Measurements from ENCODE around the gene MBOAT7. TPM values are rescaled to one million over a fixed set of nuclear protein-coding genes. Genes with fewer than 3 reads are reported as not detected.

MBOAT7 gene
- total RNA-seq, 2 experiments from 2014 or later: 18.1 to 25.0 TPM

DNA sequence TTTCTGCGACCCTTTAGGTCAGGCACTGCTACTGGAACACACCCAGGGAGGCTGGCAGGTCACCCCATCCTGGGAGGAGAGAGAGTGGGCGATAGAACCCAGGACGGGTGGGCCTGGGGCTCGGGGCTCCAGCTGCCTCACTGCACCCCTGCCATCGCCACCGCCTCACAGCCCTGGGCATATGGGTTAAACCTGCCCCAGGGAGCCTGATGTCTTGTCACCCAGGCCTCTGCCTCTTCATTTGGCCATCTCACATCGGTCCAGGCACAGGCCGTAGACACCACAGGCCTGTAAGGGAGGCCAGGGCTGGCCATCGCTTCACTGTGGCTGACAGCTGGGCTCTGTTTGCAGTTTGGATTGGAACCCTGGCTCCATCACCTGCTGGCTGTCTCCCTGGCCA is 63.7 kb downstream of the MBOAT7 start:
- TF ChIP-seq EZH2phosphoT487 (IDR thresholded peaks at IDR 0.05; ENCODE audit: borderline replicate concordance, low read depth, low read length): no peak
- TF ChIP-seq, protein P1, sequence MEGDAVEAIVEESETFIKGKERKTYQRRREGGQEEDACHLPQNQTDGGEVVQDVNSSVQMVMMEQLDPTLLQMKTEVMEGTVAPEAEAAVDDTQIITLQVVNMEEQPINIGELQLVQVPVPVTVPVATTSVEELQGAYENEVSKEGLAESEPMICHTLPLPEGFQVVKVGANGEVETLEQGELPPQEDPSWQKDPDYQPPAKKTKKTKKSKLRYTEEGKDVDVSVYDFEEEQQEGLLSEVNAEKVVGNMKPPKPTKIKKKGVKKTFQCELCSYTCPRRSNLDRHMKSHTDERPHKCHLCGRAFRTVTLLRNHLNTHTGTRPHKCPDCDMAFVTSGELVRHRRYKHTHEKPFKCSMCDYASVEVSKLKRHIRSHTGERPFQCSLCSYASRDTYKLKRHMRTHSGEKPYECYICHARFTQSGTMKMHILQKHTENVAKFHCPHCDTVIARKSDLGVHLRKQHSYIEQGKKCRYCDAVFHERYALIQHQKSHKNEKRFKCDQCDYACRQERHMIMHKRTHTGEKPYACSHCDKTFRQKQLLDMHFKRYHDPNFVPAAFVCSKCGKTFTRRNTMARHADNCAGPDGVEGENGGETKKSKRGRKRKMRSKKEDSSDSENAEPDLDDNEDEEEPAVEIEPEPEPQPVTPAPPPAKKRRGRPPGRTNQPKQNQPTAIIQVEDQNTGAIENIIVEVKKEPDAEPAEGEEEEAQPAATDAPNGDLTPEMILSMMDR (conservative IDR thresholded peaks at IDR 0.05; ENCODE audit: low read length): no peak
- POLR2A ChIA-PET: no interaction called here
- Histone ChIP-seq H4K20me1 (ENCODE audit: insufficient read depth, low read length) (no peaks in the 10 kb centered on the region), H3K4me1 (ENCODE audit: insufficient read depth, low read length, poor library complexity, severe bottlenecking) (no peaks in the 10 kb centered on the region), H3K79me2 (ENCODE audit: insufficient read depth, low read depth, low read length) (no peaks in the 10 kb centered on the region), H3K4me3 (ENCODE audit: low read depth, low read length, poor library complexity, severe bottlenecking) (no peak overlapping the region), H3K27ac (ENCODE audit: low read depth, low read length, poor library complexity, severe bottlenecking) (no peak overlapping the region), H3K9me3 (ENCODE audit: low read length) (no peaks in the 10 kb centered on the region), H2AFZ (ENCODE audit: low read length) (no peak overlapping the region), H3K4me2 (ENCODE audit: low read length) (no peak overlapping the region), H3K9me2 (ENCODE audit: insufficient read depth, low read length) (no peaks in the 10 kb centered on the region), H3K36me3 (ENCODE audit: insufficient read depth, low read length) (peaks cover 80% of the 10 kb centered on the region)
- intact Hi-C loops (cut with micrococcal nuclease; ENCODE audit: unreplicated experiment): no loop called here
- BruUV-seq (replicated peaks): no TSS peak
- no peak for DNase-seq (ENCODE audit: low spot score)
- CTCF ChIA-PET (ENCODE audit: unreplicated experiment): no interaction called here

DNA sequence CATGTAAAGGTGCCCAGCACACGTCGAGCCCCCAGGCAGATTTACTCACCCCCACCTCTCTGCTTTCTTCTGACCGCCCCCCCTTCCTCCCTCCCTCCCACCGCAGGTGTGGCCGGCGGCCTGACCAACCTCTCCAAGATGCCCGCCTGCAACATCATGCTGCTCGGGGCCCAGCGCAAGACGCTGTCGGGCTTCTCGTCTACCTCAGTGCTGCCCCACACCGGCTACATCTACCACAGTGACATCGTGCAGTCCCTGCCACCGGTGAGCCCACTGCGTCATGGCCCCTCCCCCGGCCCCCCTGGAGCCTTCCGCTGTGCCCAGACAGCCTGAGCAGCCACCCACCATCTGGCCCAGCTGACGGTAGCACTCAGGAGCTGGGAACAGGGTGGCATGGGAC is 65.0 kb downstream of the MBOAT7 start:
- CTCF ChIA-PET (ENCODE audit: unreplicated experiment): no interaction called here
- Histone ChIP-seq H2AFZ (ENCODE audit: low read length) (no peak overlapping the region), H3K27ac (ENCODE audit: low read depth, low read length, poor library complexity, severe bottlenecking) (no peak overlapping the region), H3K79me2 (ENCODE audit: insufficient read depth, low read depth, low read length) (no peaks in the 10 kb centered on the region), H4K20me1 (ENCODE audit: insufficient read depth, low read length) (no peaks in the 10 kb centered on the region), H3K36me3 (ENCODE audit: insufficient read depth, low read length) (peaks cover 86% of the 10 kb centered on the region), H3K9me3 (ENCODE audit: low read length) (no peaks in the 10 kb centered on the region), H3K4me3 (ENCODE audit: low read depth, low read length, poor library complexity, severe bottlenecking) (no peak overlapping the region), H3K4me2 (ENCODE audit: low read length) (no peak overlapping the region), H3K4me1 (ENCODE audit: insufficient read depth, low read length, poor library complexity, severe bottlenecking) (no peaks in the 10 kb centered on the region), H3K9me2 (ENCODE audit: insufficient read depth, low read length) (no peaks in the 10 kb centered on the region)
- POLR2A ChIA-PET: no interaction called here
- no peak for TF ChIP-seq EZH2phosphoT487 (IDR thresholded peaks at IDR 0.05; ENCODE audit: borderline replicate concordance, low read depth, low read length)
- intact Hi-C loops (cut with micrococcal nuclease; ENCODE audit: unreplicated experiment): no loop called here
- no peak for DNase-seq (ENCODE audit: low spot score)
- BruUV-seq (replicated peaks): no TSS peak

DNA sequence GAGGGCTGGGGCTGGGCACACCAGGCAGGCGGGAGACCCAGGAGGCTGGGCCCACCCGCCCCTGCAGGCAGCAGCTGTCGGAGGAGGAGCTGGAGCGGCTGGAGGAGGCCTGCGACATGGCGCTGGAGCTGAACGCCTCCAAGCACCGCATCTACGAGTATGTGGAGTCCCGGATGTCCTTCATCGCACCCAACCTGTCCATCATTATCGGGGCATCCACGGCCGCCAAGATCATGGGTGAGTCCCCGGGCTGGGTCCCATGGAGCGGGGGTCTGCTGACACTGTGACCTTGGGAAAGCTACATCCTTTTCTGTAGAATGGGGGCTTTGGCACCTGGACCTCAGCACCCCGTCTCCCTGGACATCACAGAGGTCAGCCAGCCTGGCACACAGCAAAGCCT is 65.7 kb downstream of the MBOAT7 start:
- no peaks in the 10 kb centered on the region for H4K20me1 ChIP-seq (ENCODE audit: insufficient read depth, low read length)
- TF ChIP-seq, protein P1 (conservative IDR thresholded peaks at IDR 0.05; ENCODE audit: low read length): no peak
- TF ChIP-seq EZH2phosphoT487 (IDR thresholded peaks at IDR 0.05; ENCODE audit: borderline replicate concordance, low read depth, low read length): no peak

More for the DNA sequence above, 65.7 kb downstream of the MBOAT7 start:
- ChIA-PET CTCF (ENCODE audit: unreplicated experiment) (no interaction called here), POLR2A (no interaction called here)
- Histone ChIP-seq H2AFZ (ENCODE audit: low read length) (no peak overlapping the region), H3K9me2 (ENCODE audit: insufficient read depth, low read length) (no peaks in the 10 kb centered on the region), H3K36me3 (ENCODE audit: insufficient read depth, low read length) (peaks cover 84% of the 10 kb centered on the region), H3K4me2 (ENCODE audit: low read length) (no peak overlapping the region), H3K27ac (ENCODE audit: low read depth, low read length, poor library complexity, severe bottlenecking) (no peak overlapping the region), H3K9me3 (ENCODE audit: low read length) (no peaks in the 10 kb centered on the region), H3K4me3 (ENCODE audit: low read depth, low read length, poor library complexity, severe bottlenecking) (no peak overlapping the region), H3K4me1 (ENCODE audit: insufficient read depth, low read length, poor library complexity, severe bottlenecking) (no peaks in the 10 kb centered on the region), H3K79me2 (ENCODE audit: insufficient read depth, low read depth, low read length) (no peaks in the 10 kb centered on the region)
- no TSS peak for BruUV-seq (replicated peaks)
- no peak for DNase-seq (ENCODE audit: low spot score)
- intact Hi-C loops (cut with micrococcal nuclease; ENCODE audit: unreplicated experiment): no loop called here

Other genes starting within 250 kb of the MBOAT7 start
- not detected in 2 replicates for gene CACNG8, start 226.6 kb downstream of the MBOAT7 start, total RNA-seq (2014; rRNA removed; shearing (Covaris generic))
- gene CACNG8, start 226.6 kb downstream of the MBOAT7 start, total RNA-seq (2022): not detected in 2 replicates
- gene CACNG6, start 197.9 kb downstream of the MBOAT7 start, total RNA-seq (2014; rRNA removed; shearing (Covaris generic)): 4.9 and 5.9 TPM in 2 replicates
- gene CACNG6, start 197.9 kb downstream of the MBOAT7 start, total RNA-seq (2022): 1.2 and 1.8 TPM in 2 replicates
- not detected in 2 replicates for gene VSTM1, start 125.7 kb downstream of the MBOAT7 start, total RNA-seq (2014; rRNA removed; shearing (Covaris generic))
- not detected in 2 replicates for gene VSTM1, start 125.7 kb downstream of the MBOAT7 start, total RNA-seq (2022)
- gene TARM1, start 108.2 kb downstream of the MBOAT7 start, total RNA-seq (2014; rRNA removed; shearing (Covaris generic)): not detected in 2 replicates
- not detected in 2 replicates for gene TARM1, start 108.2 kb downstream of the MBOAT7 start, total RNA-seq (2022)
- gene OSCAR, start 88.8 kb downstream of the MBOAT7 start, total RNA-seq (2014; rRNA removed; shearing (Covaris generic)): 0.15 and 0.32 TPM in 2 replicates
- 0.39 TPM in 1 of 2 replicates, not detected in the other for gene OSCAR, start 88.8 kb downstream of the MBOAT7 start, total RNA-seq (2022)
- 32.0 and 92.4 TPM in 2 replicates for gene NDUFA3, start 86.7 kb downstream of the MBOAT7 start, total RNA-seq (2014; rRNA removed; shearing (Covaris generic))
- 86.3 and 98.2 TPM in 2 replicates for gene NDUFA3, start 86.7 kb downstream of the MBOAT7 start, total RNA-seq (2022)
- gene TFPT, start 73.9 kb downstream of the MBOAT7 start, total RNA-seq (2014; rRNA removed; shearing (Covaris generic)): 17.2 and 30.1 TPM in 2 replicates
- 17.4 and 20.2 TPM in 2 replicates for gene TFPT, start 73.9 kb downstream of the MBOAT7 start, total RNA-seq (2022)
- 50.9 and 53.0 TPM in 2 replicates for gene PRPF31, start 73.8 kb downstream of the MBOAT7 start, total RNA-seq (2014; rRNA removed; shearing (Covaris generic))
- 47.3 and 47.8 TPM in 2 replicates for gene PRPF31, start 73.8 kb downstream of the MBOAT7 start, total RNA-seq (2022)
- 15.2 and 18.4 TPM in 2 replicates for gene CNOT3, start 51.8 kb downstream of the MBOAT7 start, total RNA-seq (2014; rRNA removed; shearing (Covaris generic))
- gene CNOT3, start 51.8 kb downstream of the MBOAT7 start, total RNA-seq (2022): 54.8 and 65.1 TPM in 2 replicates
- gene LENG1, start 29.9 kb downstream of the MBOAT7 start, total RNA-seq (2014; rRNA removed; shearing (Covaris generic)): 8.0 TPM in 2 replicates
- gene LENG1, start 29.9 kb downstream of the MBOAT7 start, total RNA-seq (2022): 4.7 and 5.1 TPM in 2 replicates
- not detected in 2 replicates for gene TMC4, start 16.4 kb downstream of the MBOAT7 start, total RNA-seq (2014; rRNA removed; shearing (Covaris generic))
- gene TMC4, start 16.4 kb downstream of the MBOAT7 start, total RNA-seq (2022): not detected in 2 replicates
- 19.3 and 23.6 TPM in 2 replicates for gene TSEN34, start 1.7 kb upstream of the MBOAT7 start, total RNA-seq (2014; rRNA removed; shearing (Covaris generic))
- gene TSEN34, start 1.7 kb upstream of the MBOAT7 start, total RNA-seq (2022): 15.3 and 16.7 TPM in 2 replicates
- 4,033 and 5,482 TPM in 2 replicates for gene RPS9, start 11.3 kb upstream of the MBOAT7 start, total RNA-seq (2014; rRNA removed; shearing (Covaris generic))
- gene RPS9, start 11.3 kb upstream of the MBOAT7 start, total RNA-seq (2022): 1,267 and 1,285 TPM in 2 replicates
- not detected in 2 replicates for gene LILRB3, start 33.4 kb upstream of the MBOAT7 start, total RNA-seq (2014; rRNA removed; shearing (Covaris generic))
- gene LILRB3, start 33.4 kb upstream of the MBOAT7 start, total RNA-seq (2022): not detected in 2 replicates
- gene LILRA6, start 53.2 kb upstream of the MBOAT7 start, total RNA-seq (2014; rRNA removed; shearing (Covaris generic)): not detected in 2 replicates
- not detected in 2 replicates for gene LILRA6, start 53.2 kb upstream of the MBOAT7 start, total RNA-seq (2022)
- gene LILRB5, start 67.7 kb upstream of the MBOAT7 start, total RNA-seq (2014; rRNA removed; shearing (Covaris generic)): not detected in 2 replicates
- gene LILRB5, start 67.7 kb upstream of the MBOAT7 start, total RNA-seq (2022): not detected in 2 replicates
- gene LILRB2, start 91.5 kb upstream of the MBOAT7 start, total RNA-seq (2014; rRNA removed; shearing (Covaris generic)): not detected in 2 replicates
- gene LILRB2, start 91.5 kb upstream of the MBOAT7 start, total RNA-seq (2022): not detected in 2 replicates
- gene LILRA5, start 123.6 kb upstream of the MBOAT7 start, total RNA-seq (2014; rRNA removed; shearing (Covaris generic)): not detected in 2 replicates
- gene LILRA5, start 123.6 kb upstream of the MBOAT7 start, total RNA-seq (2022): not detected in 2 replicates
- not detected in 2 replicates for gene LILRA4, start 149.6 kb upstream of the MBOAT7 start, total RNA-seq (2014; rRNA removed; shearing (Covaris generic))
- gene LILRA4, start 149.6 kb upstream of the MBOAT7 start, total RNA-seq (2022): not detected in 2 replicates
- not detected in 2 replicates for gene LAIR1, start 175.4 kb upstream of the MBOAT7 start, total RNA-seq (2014; rRNA removed; shearing (Covaris generic))
- gene LAIR1, start 175.4 kb upstream of the MBOAT7 start, total RNA-seq (2022): 3.9 and 4.3 TPM in 2 replicates
- not detected in 2 replicates for gene TTYH1, start 225.9 kb upstream of the MBOAT7 start, total RNA-seq (2014; rRNA removed; shearing (Covaris generic))
- gene TTYH1, start 225.9 kb upstream of the MBOAT7 start, total RNA-seq (2022): 0.53 TPM in 1 of 2 replicates, not detected in the other